ENCODE measurements around the gene OSBPL3.

The OSBPL3 gene

GRCh38 chr7:24863626-24864025 is 116.4 kb downstream of the OSBPL3 start:
- Histone ChIP-seq H3K4me2 (ENCODE audit: low read depth, low read length, poor library complexity, severe bottlenecking) (no peak overlapping the region), H4K20me1 (ENCODE audit: low read depth, low read length) (no peaks in the 10 kb centered on the region), H3K27me3 (ENCODE audit: low read length) (no peaks in the 10 kb centered on the region), H3K9ac (ENCODE audit: low read length) (no peak overlapping the region), H3F3A (ENCODE audit: insufficient read depth) (no peaks in the 10 kb centered on the region), H3K79me2 (ENCODE audit: insufficient read depth, low read length) (no peaks in the 10 kb centered on the region), H3K4me3 (ENCODE audit: insufficient read depth, low read length, poor library complexity, severe bottlenecking) (no peak overlapping the region), H3K27ac (ENCODE audit: low read depth, low read length) (no peak overlapping the region), H3K36me3 (ENCODE audit: low read length) (peaks cover 56% of the 10 kb centered on the region), H3K9me2 (replicated peaks; ENCODE audit: insufficient read depth, low read length) (no peaks in the 10 kb centered on the region), H3K9me3 (ENCODE audit: insufficient read depth, low read length) (no peaks in the 10 kb centered on the region), H2AFZ (ENCODE audit: low read depth, low read length, severe bottlenecking) (no peak overlapping the region)
- TF ChIP-seq EZH2phosphoT487 (conservative IDR thresholded peaks at IDR 0.05; ENCODE audit: low read length) (no peak), CTCF (IDR thresholded peaks at IDR 0.05; ENCODE audit: insufficient read depth, low read length, poor library complexity, severe bottlenecking) (no peak)

- H3K9me3 ChIP-seq (ENCODE audit: insufficient read depth, low read length) = no peaks in the 10 kb centered on the region
- H3K4me2 ChIP-seq (ENCODE audit: low read depth, low read length, poor library complexity, severe bottlenecking) = no peak overlapping the region
- H3K27ac ChIP-seq (ENCODE audit: low read depth, low read length) = no peak overlapping the region
- no peaks in the 10 kb centered on the region for H3K79me2 ChIP-seq (ENCODE audit: insufficient read depth, low read length)
- peaks cover 63% of the 10 kb centered on the region for H3K36me3 ChIP-seq (ENCODE audit: low read length)
- 0 out of 2 replicates have a peak, but pooled peaks cover 2% of the 10 kb centered on the region for H3F3A ChIP-seq (ENCODE audit: insufficient read depth)
- TF ChIP-seq EZH2phosphoT487 (conservative IDR thresholded peaks at IDR 0.05; ENCODE audit: low read length) = no peak
- TF ChIP-seq CTCF (IDR thresholded peaks at IDR 0.05; ENCODE audit: insufficient read depth, low read length, poor library complexity, severe bottlenecking) = no peak
- H3K4me3 ChIP-seq (ENCODE audit: insufficient read depth, low read length, poor library complexity, severe bottlenecking) = no peak overlapping the region
- no peaks in the 10 kb centered on the region for H3K9me2 ChIP-seq (replicated peaks; ENCODE audit: insufficient read depth, low read length)
- no peak overlapping the region for H2AFZ ChIP-seq (ENCODE audit: low read depth, low read length, severe bottlenecking)
- no peaks in the 10 kb centered on the region for H4K20me1 ChIP-seq (ENCODE audit: low read depth, low read length)
- H3K9ac ChIP-seq (ENCODE audit: low read length) = no peak overlapping the region
- no peaks in the 10 kb centered on the region for H3K27me3 ChIP-seq (ENCODE audit: low read length)
Observed at GRCh38 chr7:24862461-24862860, 117.5 kb downstream of the OSBPL3 start.

GRCh38 chr7:24861336-24861735 is 118.6 kb downstream of the OSBPL3 start:
- peaks cover 61% of the 10 kb centered on the region for H3K36me3 ChIP-seq (ENCODE audit: low read length)
- H4K20me1 ChIP-seq (ENCODE audit: low read depth, low read length) = no peaks in the 10 kb centered on the region
- no peak overlapping the region for H3K9ac ChIP-seq (ENCODE audit: low read length)
- H3K9me3 ChIP-seq (ENCODE audit: insufficient read depth, low read length) = no peaks in the 10 kb centered on the region
- H3K79me2 ChIP-seq (ENCODE audit: insufficient read depth, low read length) = no peaks in the 10 kb centered on the region
- no peaks in the 10 kb centered on the region for H3K9me2 ChIP-seq (replicated peaks; ENCODE audit: insufficient read depth, low read length)
- H3K4me2 ChIP-seq (ENCODE audit: low read depth, low read length, poor library complexity, severe bottlenecking) = no peak overlapping the region
- TF ChIP-seq EZH2phosphoT487 (conservative IDR thresholded peaks at IDR 0.05; ENCODE audit: low read length) (no peak), CTCF (IDR thresholded peaks at IDR 0.05; ENCODE audit: insufficient read depth, low read length, poor library complexity, severe bottlenecking) (no peak)
- no peak overlapping the region for H2AFZ ChIP-seq (ENCODE audit: low read depth, low read length, severe bottlenecking)
- no peak overlapping the region for H3K4me3 ChIP-seq (ENCODE audit: insufficient read depth, low read length, poor library complexity, severe bottlenecking)
- H3F3A ChIP-seq (ENCODE audit: insufficient read depth) = 0 out of 2 replicates have a peak, but pooled peaks cover 3% of the 10 kb centered on the region
- no peaks in the 10 kb centered on the region for H3K27me3 ChIP-seq (ENCODE audit: low read length)
- no peak overlapping the region for H3K27ac ChIP-seq (ENCODE audit: low read depth, low read length)
